SK-N-SH (cell line): Measurements from ENCODE around the gene ZMYND8.

Experiments used
- EP300 ChIP-seq, 2 experiments: IDR thresholded peaks; 2 replicates each; pipeline versions ENCODE4 v1.4.0 to v1.6.1; 2012; ENCODE audit warnings: borderline replicate concordance in 1 of 2, low read depth in 1 of 2, low read length in 1 of 2
- FOXM1 ChIP-seq: IDR thresholded peaks from 2 replicates; pipeline ENCODE4 v1.4.0; 2012; ENCODE audit warnings: low read depth, mild to moderate bottlenecking
- GATA2 ChIP-seq: sonication (generic); formaldehyde crosslinking; IDR thresholded peaks from 2 replicates; pipeline ENCODE4 v1.5.0; 2020; ENCODE audit warnings: mild to moderate bottlenecking, missing genetic modification reagents
- NFIC ChIP-seq: IDR thresholded peaks from 2 replicates; pipeline ENCODE4 v1.4.0; 2012; ENCODE audit warnings: borderline replicate concordance
- POLR2AphosphoS5 ChIP-seq: IDR thresholded peaks from 2 replicates; pipeline ENCODE4 v1.6.1; 2012; ENCODE audit warnings: low read depth, low read length
- RFX5 ChIP-seq: IDR thresholded peaks from 2 replicates; pipeline ENCODE4 v1.6.1; 2012; ENCODE audit warnings: mild to moderate bottlenecking, improper control_type of control experiment, low read length
- RXRA ChIP-seq: IDR thresholded peaks from 2 replicates; pipeline ENCODE4 v1.4.0; 2012; ENCODE audit warnings: low read depth, mild to moderate bottlenecking, borderline replicate concordance
- TAF1 ChIP-seq: IDR thresholded peaks from 2 replicates; pipeline ENCODE4 v1.6.1; 2012; ENCODE audit warnings: low read depth, mild to moderate bottlenecking, low read length, moderate library complexity, borderline replicate concordance
- TF ChIP-seq, protein P1 (sequence below): IDR thresholded peaks from 2 replicates; pipeline ENCODE4 v1.4.0; 2012; ENCODE audit warnings: low read depth
- TF ChIP-seq, protein P2 (sequence below): fragments of 200-600 bp; sonication (generic); IDR thresholded peaks from 2 replicates; pipeline ENCODE4 v1.6.1; 2017; ENCODE audit warnings: antibody characterized with exemption, mild to moderate bottlenecking, moderate library complexity
- TF ChIP-seq, protein P3 (sequence below): IDR thresholded peaks from 2 replicates; pipeline ENCODE4 v1.6.1; 2012; ENCODE audit warnings: mild to moderate bottlenecking, low read depth, low read length, moderate library complexity
- TF ChIP-seq, protein P4 (sequence below): IDR thresholded peaks from 2 replicates; pipeline ENCODE4 v1.4.0; 2012; ENCODE audit warnings: low read depth, borderline replicate concordance
- TF ChIP-seq, protein P5 (sequence below): fragments of 150-350 bp; IDR thresholded peaks from 2 replicates; pipeline ENCODE4 v1.6.1; 2017; ENCODE audit warnings: antibody characterized with exemption, low read length, low read depth, borderline replicate concordance

DNA sequence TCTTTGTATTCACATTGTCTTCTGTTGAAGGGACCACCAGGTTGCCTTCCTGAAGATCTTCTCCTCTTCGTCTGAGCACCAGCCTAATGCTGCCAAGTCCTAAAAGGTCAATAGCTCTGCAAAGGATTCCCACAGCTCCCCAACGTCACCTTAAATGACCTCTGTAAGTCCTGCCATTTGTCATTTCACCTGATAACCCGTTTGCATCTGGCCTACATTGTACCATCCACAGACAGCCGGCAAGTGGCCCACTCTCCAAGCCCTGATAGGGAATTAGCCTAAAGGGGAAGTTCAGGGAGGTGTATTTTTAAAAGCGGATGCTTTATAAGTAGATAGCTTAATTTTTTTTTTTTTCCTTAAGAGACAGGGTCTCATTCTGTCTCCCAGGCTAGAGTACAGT lies 127.8 kb downstream of the ZMYND8 start:
- TF ChIP-seq, protein P1, sequence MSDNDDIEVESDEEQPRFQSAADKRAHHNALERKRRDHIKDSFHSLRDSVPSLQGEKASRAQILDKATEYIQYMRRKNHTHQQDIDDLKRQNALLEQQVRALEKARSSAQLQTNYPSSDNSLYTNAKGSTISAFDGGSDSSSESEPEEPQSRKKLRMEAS, result no peak
- TF ChIP-seq, protein P2, sequence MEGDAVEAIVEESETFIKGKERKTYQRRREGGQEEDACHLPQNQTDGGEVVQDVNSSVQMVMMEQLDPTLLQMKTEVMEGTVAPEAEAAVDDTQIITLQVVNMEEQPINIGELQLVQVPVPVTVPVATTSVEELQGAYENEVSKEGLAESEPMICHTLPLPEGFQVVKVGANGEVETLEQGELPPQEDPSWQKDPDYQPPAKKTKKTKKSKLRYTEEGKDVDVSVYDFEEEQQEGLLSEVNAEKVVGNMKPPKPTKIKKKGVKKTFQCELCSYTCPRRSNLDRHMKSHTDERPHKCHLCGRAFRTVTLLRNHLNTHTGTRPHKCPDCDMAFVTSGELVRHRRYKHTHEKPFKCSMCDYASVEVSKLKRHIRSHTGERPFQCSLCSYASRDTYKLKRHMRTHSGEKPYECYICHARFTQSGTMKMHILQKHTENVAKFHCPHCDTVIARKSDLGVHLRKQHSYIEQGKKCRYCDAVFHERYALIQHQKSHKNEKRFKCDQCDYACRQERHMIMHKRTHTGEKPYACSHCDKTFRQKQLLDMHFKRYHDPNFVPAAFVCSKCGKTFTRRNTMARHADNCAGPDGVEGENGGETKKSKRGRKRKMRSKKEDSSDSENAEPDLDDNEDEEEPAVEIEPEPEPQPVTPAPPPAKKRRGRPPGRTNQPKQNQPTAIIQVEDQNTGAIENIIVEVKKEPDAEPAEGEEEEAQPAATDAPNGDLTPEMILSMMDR, result no peak
- TF ChIP-seq TAF1 (no peak), EP300 (IDR thresholded peaks at IDR 0.05; ENCODE audit: borderline replicate concordance in 1 of 2, low read depth in 1 of 2, low read length in 1 of 2) (no peak), RFX5 (no peak), POLR2AphosphoS5 (no peak), NFIC (no peak), RXRA (no peak), GATA2 (CRISPR knock-in tag) (no peak), FOXM1 (no peak)
- TF ChIP-seq, protein P3, sequence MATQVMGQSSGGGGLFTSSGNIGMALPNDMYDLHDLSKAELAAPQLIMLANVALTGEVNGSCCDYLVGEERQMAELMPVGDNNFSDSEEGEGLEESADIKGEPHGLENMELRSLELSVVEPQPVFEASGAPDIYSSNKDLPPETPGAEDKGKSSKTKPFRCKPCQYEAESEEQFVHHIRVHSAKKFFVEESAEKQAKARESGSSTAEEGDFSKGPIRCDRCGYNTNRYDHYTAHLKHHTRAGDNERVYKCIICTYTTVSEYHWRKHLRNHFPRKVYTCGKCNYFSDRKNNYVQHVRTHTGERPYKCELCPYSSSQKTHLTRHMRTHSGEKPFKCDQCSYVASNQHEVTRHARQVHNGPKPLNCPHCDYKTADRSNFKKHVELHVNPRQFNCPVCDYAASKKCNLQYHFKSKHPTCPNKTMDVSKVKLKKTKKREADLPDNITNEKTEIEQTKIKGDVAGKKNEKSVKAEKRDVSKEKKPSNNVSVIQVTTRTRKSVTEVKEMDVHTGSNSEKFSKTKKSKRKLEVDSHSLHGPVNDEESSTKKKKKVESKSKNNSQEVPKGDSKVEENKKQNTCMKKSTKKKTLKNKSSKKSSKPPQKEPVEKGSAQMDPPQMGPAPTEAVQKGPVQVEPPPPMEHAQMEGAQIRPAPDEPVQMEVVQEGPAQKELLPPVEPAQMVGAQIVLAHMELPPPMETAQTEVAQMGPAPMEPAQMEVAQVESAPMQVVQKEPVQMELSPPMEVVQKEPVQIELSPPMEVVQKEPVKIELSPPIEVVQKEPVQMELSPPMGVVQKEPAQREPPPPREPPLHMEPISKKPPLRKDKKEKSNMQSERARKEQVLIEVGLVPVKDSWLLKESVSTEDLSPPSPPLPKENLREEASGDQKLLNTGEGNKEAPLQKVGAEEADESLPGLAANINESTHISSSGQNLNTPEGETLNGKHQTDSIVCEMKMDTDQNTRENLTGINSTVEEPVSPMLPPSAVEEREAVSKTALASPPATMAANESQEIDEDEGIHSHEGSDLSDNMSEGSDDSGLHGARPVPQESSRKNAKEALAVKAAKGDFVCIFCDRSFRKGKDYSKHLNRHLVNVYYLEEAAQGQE, result no peak
- TF ChIP-seq, protein P4, sequence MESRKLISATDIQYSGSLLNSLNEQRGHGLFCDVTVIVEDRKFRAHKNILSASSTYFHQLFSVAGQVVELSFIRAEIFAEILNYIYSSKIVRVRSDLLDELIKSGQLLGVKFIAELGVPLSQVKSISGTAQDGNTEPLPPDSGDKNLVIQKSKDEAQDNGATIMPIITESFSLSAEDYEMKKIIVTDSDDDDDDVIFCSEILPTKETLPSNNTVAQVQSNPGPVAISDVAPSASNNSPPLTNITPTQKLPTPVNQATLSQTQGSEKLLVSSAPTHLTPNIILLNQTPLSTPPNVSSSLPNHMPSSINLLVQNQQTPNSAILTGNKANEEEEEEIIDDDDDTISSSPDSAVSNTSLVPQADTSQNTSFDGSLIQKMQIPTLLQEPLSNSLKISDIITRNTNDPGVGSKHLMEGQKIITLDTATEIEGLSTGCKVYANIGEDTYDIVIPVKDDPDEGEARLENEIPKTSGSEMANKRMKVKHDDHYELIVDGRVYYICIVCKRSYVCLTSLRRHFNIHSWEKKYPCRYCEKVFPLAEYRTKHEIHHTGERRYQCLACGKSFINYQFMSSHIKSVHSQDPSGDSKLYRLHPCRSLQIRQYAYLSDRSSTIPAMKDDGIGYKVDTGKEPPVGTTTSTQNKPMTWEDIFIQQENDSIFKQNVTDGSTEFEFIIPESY, result no peak
- TF ChIP-seq, protein P5, sequence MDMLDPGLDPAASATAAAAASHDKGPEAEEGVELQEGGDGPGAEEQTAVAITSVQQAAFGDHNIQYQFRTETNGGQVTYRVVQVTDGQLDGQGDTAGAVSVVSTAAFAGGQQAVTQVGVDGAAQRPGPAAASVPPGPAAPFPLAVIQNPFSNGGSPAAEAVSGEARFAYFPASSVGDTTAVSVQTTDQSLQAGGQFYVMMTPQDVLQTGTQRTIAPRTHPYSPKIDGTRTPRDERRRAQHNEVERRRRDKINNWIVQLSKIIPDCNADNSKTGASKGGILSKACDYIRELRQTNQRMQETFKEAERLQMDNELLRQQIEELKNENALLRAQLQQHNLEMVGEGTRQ, result no peak
